PC-9 (cell line): ENCODE data around the gene GPR141. TPM values are rescaled to one million over a fixed set of nuclear protein-coding genes. Genes with fewer than 3 reads are reported as not detected.

ENCODE experiments used
- BruUV-seq: library from RNA; stranded (reverse); fragments of 400-500 nt; replicated peaks from 2 replicates; lab custom pipeline; 2021; lab: Mats Ljungman, UMichigan
- CTCF ChIA-PET: fragments of 300-600 bp; sonication (Branson Sonifier 250); formaldehyde crosslinking; loops from one replicate; lab custom pipeline; 2022; ENCODE audit warnings: antibody characterized with exemption; lab: Charles Lee
- POLR2A ChIA-PET: fragments of 300-600 bp; sonication (Branson Sonifier 250); formaldehyde crosslinking; loops from one replicate; lab custom pipeline; 2022; ENCODE audit warnings: antibody characterized with exemption; ENCODE audit not compliant: unreplicated experiment; lab: Charles Lee
- DNase-seq, 2 experiments: peaks; one replicate each; pipeline versions ENCODE4 v3.0.0 to v3.0.0-alpha.2; 2015 to 2022; ENCODE audit warnings: mixed read lengths in 1 of 2
- H2AFZ ChIP-seq: fragments of 200-600 bp; sonication (generic); 2 replicates; pipeline ENCODE4 v1.8.1; 2017; ENCODE audit warnings: antibody characterized with exemption
- H3F3A ChIP-seq: fragments of 200-600 bp; sonication (generic); 2 replicates; pipeline ENCODE4 v1.8.1; 2017; ENCODE audit warnings: antibody characterized with exemption, mild to moderate bottlenecking, low read depth; ENCODE audit not compliant: insufficient read depth
- H3K27ac ChIP-seq: fragments of 200-600 bp; sonication (generic); 2 replicates; pipeline ENCODE4 v1.6.1; 2016; ENCODE audit warnings: mixed run types
- H3K27me3 ChIP-seq: fragments of 200-600 bp; sonication (generic); 2 replicates; pipeline ENCODE4 v1.6.1; 2016; ENCODE audit warnings: low read depth, mixed run types; ENCODE audit not compliant: insufficient read depth
- H3K36me3 ChIP-seq: fragments of 200-600 bp; sonication (generic); 2 replicates; pipeline ENCODE4 v1.6.1; 2016; ENCODE audit warnings: low read depth, mixed run types
- H3K4me1 ChIP-seq: fragments of 200-600 bp; sonication (generic); replicated peaks from 2 replicates; pipeline ENCODE4 v1.6.1; 2016; ENCODE audit warnings: mixed run types; ENCODE audit not compliant: insufficient read depth
- H3K4me2 ChIP-seq: fragments of 200-600 bp; sonication (generic); 2 replicates; pipeline ENCODE4 v1.6.1; 2017; ENCODE audit warnings: mixed run types
- H3K4me3 ChIP-seq: fragments of 200-600 bp; sonication (generic); 2 replicates; pipeline ENCODE4 v1.6.1; 2016; ENCODE audit warnings: mixed run types
- H3K79me2 ChIP-seq: fragments of 200-600 bp; sonication (generic); 2 replicates; pipeline ENCODE4 v1.6.1; 2017; ENCODE audit warnings: low read depth, mixed run types
- H3K9me2 ChIP-seq: fragments of 200-600 bp; sonication (generic); 2 replicates; pipeline ENCODE4 v1.8.1; 2017; ENCODE audit warnings: mild to moderate bottlenecking; ENCODE audit not compliant: insufficient read depth
- H3K9me3 ChIP-seq: fragments of 200-600 bp; sonication (generic); 2 replicates; pipeline ENCODE4 v1.8.1; 2016; ENCODE audit warnings: low read depth; ENCODE audit not compliant: insufficient read depth
- H4K20me1 ChIP-seq: fragments of 200-600 bp; sonication (generic); 2 replicates; pipeline ENCODE4 v1.8.1; 2017; ENCODE audit not compliant: insufficient read depth
- EZH2 ChIP-seq: fragments of 200-600 bp; sonication (generic); IDR thresholded peaks from 2 replicates; pipeline ENCODE4 v1.8.0; 2017; ENCODE audit warnings: antibody characterized with exemption, low read depth
- intact Hi-C: fragments of 100-400 bp; cut with micrococcal nuclease; formaldehyde crosslinking; loops from one replicate; pipeline ENCODE4 v1.10.0; 2022; ENCODE audit not compliant: unreplicated experiment
- total RNA-seq: library from RNA; stranded (reverse); gene quantifications from 2 replicates; pipeline ENCODE4 v1.2.3, GENCODE V29; 2021
- TF ChIP-seq, protein P1 (sequence below): fragments of 200-600 bp; sonication (generic); conservative IDR thresholded peaks from 2 replicates; pipeline ENCODE4 v1.6.1; 2017; ENCODE audit warnings: mixed run types, antibody characterized with exemption, mild to moderate bottlenecking, moderate library complexity

The GPR141 gene
- total RNA-seq, 1 experiment from 2014 or later = not detected

DNA sequence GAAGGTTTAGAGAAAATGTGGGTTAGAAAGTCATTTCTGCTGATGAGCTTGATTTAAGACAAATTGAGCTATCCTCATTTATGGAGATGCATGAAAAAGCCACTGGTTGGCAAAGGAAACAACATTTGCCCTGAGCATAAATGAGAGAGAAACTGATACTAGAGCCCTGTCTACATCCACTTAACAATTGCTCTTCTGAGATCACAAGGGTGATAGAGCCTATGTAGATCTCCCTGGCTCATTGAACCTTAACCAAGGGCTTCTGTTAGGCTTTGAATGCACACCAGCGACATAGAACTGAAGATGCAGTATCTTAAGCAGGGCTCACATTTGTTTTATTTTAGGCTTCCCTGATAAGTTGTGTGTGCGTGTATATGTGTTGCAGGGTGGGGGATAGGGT lies 35.0 kb downstream of the GPR141 start:
- Histone ChIP-seq H3K27ac (no peak overlapping the region), H3K9me3 (no peaks in the 10 kb centered on the region), H3K4me2 (no peak overlapping the region), H4K20me1 (no peaks in the 10 kb centered on the region), H2AFZ (no peak overlapping the region; the same call in 1 of the 2 replicates), H3K4me1 (no peaks in the 10 kb centered on the region), H3K9me2 (no peaks in the 10 kb centered on the region), H3K79me2 (no peaks in the 10 kb centered on the region), H3K27me3 (no peaks in the 10 kb centered on the region), H3K4me3 (no peak overlapping the region), H3K36me3 (no peaks in the 10 kb centered on the region), H3F3A (no peaks in the 10 kb centered on the region)
- ChIA-PET POLR2A (no interaction called here), CTCF (no interaction called here)
- no TSS peak for BruUV-seq
- intact Hi-C loops = no loop called here
- no peak for TF ChIP-seq EZH2
- TF ChIP-seq, protein P1, sequence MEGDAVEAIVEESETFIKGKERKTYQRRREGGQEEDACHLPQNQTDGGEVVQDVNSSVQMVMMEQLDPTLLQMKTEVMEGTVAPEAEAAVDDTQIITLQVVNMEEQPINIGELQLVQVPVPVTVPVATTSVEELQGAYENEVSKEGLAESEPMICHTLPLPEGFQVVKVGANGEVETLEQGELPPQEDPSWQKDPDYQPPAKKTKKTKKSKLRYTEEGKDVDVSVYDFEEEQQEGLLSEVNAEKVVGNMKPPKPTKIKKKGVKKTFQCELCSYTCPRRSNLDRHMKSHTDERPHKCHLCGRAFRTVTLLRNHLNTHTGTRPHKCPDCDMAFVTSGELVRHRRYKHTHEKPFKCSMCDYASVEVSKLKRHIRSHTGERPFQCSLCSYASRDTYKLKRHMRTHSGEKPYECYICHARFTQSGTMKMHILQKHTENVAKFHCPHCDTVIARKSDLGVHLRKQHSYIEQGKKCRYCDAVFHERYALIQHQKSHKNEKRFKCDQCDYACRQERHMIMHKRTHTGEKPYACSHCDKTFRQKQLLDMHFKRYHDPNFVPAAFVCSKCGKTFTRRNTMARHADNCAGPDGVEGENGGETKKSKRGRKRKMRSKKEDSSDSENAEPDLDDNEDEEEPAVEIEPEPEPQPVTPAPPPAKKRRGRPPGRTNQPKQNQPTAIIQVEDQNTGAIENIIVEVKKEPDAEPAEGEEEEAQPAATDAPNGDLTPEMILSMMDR = no peak
- DNase-seq = no peak

DNA sequence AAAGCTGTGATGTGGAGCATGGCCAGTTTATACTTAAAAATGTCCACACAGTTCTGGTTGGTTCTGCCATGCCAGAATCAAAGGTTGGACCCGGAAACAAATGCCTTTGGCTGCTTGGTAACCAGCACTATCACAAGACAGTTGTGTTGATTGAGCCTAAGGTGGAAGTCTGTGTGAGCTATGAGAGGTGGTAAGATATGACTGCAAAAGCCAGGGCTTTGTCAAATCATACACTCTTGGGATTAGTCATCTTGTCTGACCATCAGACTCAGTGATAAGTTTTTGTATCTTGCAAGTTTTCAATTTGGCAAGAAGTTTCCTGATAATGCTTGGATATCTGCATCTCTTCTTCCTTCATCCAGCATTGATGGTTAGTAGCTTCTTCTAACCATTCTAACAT lies 35.5 kb downstream of the GPR141 start:
- no TSS peak for BruUV-seq
- H3K79me2 ChIP-seq = no peaks in the 10 kb centered on the region
- H3K9me2 ChIP-seq = no peaks in the 10 kb centered on the region
- CTCF ChIA-PET = no interaction called here
- intact Hi-C loops = no loop called here
- no peaks in the 10 kb centered on the region for H3F3A ChIP-seq
- H3K9me3 ChIP-seq = no peaks in the 10 kb centered on the region
- no peak overlapping the region; the same call in 1 of the 2 replicates for H2AFZ ChIP-seq
- no peaks in the 10 kb centered on the region for H3K4me1 ChIP-seq
- H3K4me2 ChIP-seq = no peak overlapping the region
- TF ChIP-seq EZH2 = no peak
- TF ChIP-seq, protein P1 = no peak
- no peaks in the 10 kb centered on the region for H3K36me3 ChIP-seq
- DNase-seq = no peak
- POLR2A ChIA-PET = no interaction called here
- no peaks in the 10 kb centered on the region for H4K20me1 ChIP-seq
- H3K27ac ChIP-seq = no peak overlapping the region
- no peaks in the 10 kb centered on the region for H3K27me3 ChIP-seq
- H3K4me3 ChIP-seq = no peak overlapping the region

DNA sequence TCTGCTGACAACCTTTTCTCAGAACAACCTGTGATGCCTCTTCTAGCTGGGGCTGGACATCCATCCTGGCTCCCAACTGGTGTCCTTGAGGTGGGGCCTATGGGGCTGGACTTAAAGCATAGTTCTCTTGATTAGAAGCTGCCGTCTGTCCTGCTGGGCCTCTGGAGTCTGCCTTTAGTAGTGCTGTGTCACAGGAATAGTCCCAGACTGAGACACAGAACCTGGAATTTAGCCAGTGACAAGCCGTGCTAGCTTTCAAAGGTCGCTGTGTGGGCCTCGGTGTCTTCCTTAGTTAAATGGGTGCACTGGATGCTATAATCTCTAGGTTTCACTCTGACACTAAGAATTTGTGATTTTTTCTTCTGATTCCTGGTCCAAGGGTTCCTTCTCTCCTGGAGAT lies 41.2 kb downstream of the GPR141 start:
- no peak for DNase-seq
- no peaks in the 10 kb centered on the region for H3K9me3 ChIP-seq
- BruUV-seq = no TSS peak
- no peak overlapping the region for H3K27ac ChIP-seq
- H3F3A ChIP-seq = no peaks in the 10 kb centered on the region
- CTCF ChIA-PET = no interaction called here
- no peaks in the 10 kb centered on the region for H3K4me1 ChIP-seq
- no peak for TF ChIP-seq EZH2
- TF ChIP-seq, protein P1 = no peak
- H3K9me2 ChIP-seq = no peaks in the 10 kb centered on the region
- H2AFZ ChIP-seq = no peak overlapping the region
- H4K20me1 ChIP-seq = no peaks in the 10 kb centered on the region
- no peak overlapping the region for H3K4me3 ChIP-seq
- H3K79me2 ChIP-seq = no peaks in the 10 kb centered on the region
- POLR2A ChIA-PET = no interaction called here
- no peak overlapping the region for H3K4me2 ChIP-seq
- H3K27me3 ChIP-seq = no peaks in the 10 kb centered on the region
- intact Hi-C loops = no loop called here
- H3K36me3 ChIP-seq = no peaks in the 10 kb centered on the region
